ENCODE data around the gene ADAM12.

The ADAM12 gene

GRCh38 chr10:126147866-126148587, 240.2 kb downstream of the ADAM12 start:
- DNase-seq (ENCODE audit: low read depth in 2 of 2, low spot score in 1 of 2), result no peak

DNA sequence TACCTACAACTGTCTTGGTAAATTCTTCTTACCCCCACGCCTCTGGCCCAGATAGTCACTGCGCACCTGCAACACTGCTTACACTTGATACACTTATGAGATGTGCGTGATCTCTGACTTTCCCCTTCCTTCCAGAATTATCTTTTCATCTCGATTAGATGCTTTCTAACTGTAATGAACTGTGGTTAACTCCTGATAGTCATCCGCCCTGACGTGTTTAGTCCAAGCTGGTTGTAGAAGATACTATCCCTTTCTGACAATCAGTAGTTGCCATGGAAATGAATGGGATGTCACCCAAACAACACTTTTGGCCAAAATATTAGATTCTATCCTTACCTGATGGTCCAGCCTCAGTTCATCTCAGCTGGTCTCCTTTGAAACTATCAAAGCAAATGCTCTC, 241.5 kb downstream of the ADAM12 start:
- DNase-seq (ENCODE audit: low read depth in 2 of 2, low spot score in 1 of 2), result no peak

DNA sequence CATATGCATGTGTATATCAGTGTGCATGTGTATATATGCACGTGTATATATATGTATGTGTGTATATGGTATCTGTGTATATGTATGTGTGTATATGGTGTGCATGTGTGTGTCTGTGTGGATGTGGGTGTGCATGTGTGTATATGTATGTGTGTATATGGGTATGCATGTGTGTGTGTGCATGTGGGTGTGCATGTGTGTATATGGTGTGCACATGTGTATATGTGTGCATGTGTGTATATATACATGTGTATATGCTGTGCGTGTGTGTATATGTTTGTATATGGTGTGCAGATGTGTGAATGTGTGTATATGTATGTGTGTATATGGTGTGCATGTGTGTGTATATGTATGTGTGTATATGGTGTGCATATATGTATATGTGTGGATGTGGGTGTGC, 245.2 kb downstream of the ADAM12 start:
- DNase-seq (ENCODE audit: low read depth in 2 of 2, low spot score in 1 of 2), result no peak

DNA sequence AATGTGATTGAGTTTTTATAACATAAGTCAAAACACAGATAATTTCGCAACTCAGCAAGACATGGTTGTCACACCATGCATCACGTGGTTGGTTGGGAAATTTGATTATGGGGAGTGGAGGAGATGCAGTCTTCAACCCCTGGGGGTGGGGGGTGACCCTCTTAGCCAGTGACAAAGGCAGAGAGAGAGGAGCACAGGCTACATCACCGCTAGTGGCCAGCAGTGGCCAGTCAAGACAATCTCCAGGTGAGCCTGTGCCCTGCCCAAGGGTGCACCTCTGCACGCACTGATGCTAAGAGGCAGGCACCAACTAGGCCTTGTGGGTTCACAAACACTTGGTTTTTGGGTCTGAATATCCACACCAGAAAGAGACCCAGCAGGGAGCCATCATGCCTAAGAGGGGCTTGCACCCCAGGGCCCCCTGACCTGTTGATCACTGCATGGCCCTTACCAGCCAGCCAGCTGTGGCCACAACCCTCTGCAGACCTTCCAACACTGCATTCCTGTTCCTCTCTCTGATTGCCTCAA, 247.5 kb downstream of the ADAM12 start:
- no peak for DNase-seq (ENCODE audit: low read depth in 2 of 2, low spot score in 1 of 2)

- no peak for DNase-seq (ENCODE audit: low read depth in 2 of 2, low spot score in 1 of 2)
These were observed 250.6 kb downstream of the ADAM12 start for GRCh38 chr10:126137562-126138221.

DNA sequence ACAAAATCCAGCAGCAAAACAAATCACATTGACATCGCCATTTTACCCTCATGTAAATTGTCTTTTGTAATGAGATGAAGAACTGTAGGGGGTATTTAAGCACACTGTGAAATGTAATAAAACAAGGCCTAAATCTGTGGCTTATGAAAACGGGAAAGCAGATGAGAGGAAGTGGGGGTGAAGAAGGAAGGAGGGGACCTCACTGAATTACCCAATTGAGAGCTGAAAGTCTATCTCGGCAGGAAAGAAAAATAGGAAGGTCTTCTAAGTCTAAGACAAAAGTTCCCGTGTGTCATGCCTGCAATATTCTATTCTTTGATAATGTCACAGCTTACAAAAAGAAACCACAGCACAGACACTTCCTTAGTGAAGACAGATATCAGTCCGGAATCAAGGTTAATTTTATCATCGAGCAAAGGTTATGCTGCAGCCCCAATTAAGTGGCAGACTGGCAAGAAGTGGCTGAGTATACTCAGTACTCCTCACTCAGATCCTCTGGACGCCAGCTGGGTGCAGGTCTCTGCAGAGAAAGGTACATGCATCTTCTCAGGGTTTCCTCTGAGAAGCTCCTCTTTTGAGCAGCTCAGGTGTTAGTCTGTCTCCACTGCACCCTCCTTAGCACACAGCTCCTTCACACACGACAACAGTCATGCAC, 252.2 kb downstream of the ADAM12 start:
- DNase-seq (ENCODE audit: low read depth in 2 of 2, low spot score in 1 of 2), result no peak

GRCh38 chr10:126135177-126135576, 253.1 kb downstream of the ADAM12 start:
- DNase-seq (ENCODE audit: low read depth in 2 of 2, low spot score in 1 of 2), result no peak

GRCh38 chr10:126133906-126134656, 254.2 kb downstream of the ADAM12 start:
- DNase-seq (ENCODE audit: low read depth in 2 of 2, low spot score in 1 of 2), result no peak

DNA sequence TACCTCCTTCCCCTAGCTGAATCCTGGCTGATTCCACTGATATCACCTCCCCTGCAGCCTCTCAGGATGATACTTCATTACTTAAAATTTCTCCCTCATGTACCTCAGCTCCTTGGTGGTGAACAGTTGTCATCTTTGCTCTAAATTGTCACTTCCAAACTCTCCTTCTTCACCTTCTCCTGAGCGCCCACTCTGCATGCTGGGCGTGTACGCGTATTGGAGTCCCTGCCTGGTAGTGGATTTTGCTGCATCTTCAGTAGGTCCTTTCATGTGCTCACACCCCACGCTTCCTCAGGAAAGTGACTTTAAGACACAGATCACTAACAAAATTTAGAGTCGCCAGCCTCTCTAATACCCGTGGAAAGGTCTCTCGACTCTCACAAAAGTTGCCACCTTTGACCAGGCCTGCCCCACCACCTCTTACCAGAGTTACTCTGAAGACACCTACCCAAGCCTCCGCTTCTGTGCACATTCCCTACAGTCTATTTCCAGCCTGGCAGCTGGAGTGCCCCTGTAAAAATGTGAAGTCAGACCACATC, 255.1 kb downstream of the ADAM12 start:
- no peak for DNase-seq (ENCODE audit: low read depth in 2 of 2, low spot score in 1 of 2)

DNA sequence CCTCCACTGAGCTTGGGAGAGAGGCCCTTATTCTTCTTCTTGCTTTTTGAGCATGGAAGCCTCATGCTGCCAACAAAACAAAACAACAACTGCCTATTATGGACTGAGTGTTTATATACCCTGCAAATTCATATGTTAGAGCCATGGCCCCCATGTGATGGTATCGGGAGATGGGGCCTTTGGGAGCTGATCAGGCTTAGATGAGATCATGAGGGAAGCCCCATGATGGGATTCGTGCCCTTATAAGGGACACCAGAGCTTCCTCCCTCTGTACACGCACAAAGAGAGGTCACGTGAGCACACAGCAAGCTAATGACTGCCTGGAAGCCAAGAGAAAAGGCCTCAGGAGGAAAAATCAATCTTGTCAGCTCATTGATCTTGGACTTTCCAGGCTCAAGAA, 256.9 kb downstream of the ADAM12 start:
- no peak for DNase-seq (ENCODE audit: low read depth in 2 of 2, low spot score in 1 of 2)

- no peak for DNase-seq (ENCODE audit: low read depth in 2 of 2, low spot score in 1 of 2)
These were observed 258.0 kb downstream of the ADAM12 start for GRCh38 chr10:126130271-126130710.

GRCh38 chr10:126129026-126129425, 259.3 kb downstream of the ADAM12 start:
- DNase-seq (ENCODE audit: low read depth in 2 of 2, low spot score in 1 of 2), result no peak

DNA sequence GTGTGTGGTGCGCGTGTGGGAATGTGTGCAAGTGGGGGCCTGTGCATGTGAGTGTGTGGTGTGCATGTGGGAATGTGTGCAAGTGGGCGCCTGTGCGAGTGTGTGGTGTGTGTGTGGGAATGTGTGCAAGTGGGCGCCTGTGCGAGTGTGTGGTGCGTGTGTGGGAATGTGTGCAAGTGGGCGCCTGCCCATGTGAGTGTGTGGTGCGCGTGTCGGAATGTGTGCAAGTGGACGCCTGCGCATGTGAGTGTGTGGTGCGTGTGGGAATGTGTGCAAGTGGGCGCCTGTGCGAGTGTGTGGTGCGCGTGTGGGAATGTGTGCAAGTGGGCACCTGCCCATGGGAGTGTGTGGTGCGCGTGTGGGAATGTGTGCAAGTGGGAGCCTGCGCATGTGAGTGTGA, 259.7 kb downstream of the ADAM12 start:
- no peak for DNase-seq (ENCODE audit: low read depth in 2 of 2, low spot score in 1 of 2)

DNA sequence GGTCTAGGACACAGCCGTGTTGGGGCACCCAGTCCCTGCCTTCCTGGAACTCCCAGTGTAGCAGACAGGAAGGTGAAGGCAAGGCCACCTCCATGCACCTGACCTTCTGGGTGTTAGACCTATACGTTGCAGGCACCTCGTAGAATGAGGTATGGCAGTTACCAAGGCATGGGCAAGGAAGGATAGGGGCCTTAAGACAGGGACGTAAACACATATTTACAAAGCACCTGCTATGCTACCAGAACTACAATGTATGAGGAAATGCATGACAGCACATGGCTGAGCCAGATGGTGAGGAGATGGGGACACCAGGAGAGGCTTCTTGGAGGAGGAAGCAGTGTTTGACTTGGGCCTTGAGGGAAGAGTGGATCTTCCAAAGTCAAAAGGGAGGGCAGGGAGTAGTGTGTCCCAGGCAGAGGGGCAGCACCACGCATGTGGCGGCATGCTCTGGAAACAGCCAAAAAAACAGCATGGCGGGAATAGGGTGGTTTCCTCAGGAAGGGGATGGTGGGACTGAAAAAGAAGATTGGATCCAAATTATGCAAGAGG, 260.7 kb downstream of the ADAM12 start:
- DNase-seq (ENCODE audit: low read depth in 2 of 2, low spot score in 1 of 2), result no peak

DNA sequence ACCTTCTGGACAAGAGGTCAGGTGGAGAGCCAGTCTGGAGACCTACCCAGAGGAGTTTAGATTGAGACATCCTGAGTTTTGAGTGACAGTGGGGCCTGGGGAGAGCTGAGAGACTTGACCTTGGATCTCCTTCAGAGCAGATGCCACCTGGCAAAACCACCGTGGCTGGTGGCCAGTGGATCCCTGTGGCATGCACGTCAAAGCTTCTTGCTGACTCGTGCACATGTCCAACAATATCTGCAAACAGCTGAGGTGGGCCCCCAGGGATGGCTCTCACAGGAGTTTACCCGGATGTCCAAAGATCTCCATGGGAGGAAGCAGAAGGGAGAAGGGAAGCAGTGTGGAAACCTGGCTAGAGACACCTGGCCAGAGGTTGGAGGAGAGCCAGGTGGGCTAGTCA, 261.4 kb downstream of the ADAM12 start:
- no peak for DNase-seq (ENCODE audit: low read depth in 2 of 2, low spot score in 1 of 2)

- DNase-seq (ENCODE audit: low read depth in 2 of 2, low spot score in 1 of 2), result no peak
These were observed 262.3 kb downstream of the ADAM12 start for GRCh38 chr10:126126023-126126422.

- no peak for DNase-seq (ENCODE audit: low read depth in 2 of 2, low spot score in 1 of 2)
These were observed 263.5 kb downstream of the ADAM12 start for GRCh38 chr10:126124668-126125349.

GRCh38 chr10:126124046-126124445, 264.2 kb downstream of the ADAM12 start:
- no peak for DNase-seq (ENCODE audit: low read depth in 2 of 2, low spot score in 1 of 2)

- no peak for DNase-seq (ENCODE audit: low read depth in 2 of 2, low spot score in 1 of 2)
These were observed 264.8 kb downstream of the ADAM12 start for GRCh38 chr10:126123466-126123865.

DNA sequence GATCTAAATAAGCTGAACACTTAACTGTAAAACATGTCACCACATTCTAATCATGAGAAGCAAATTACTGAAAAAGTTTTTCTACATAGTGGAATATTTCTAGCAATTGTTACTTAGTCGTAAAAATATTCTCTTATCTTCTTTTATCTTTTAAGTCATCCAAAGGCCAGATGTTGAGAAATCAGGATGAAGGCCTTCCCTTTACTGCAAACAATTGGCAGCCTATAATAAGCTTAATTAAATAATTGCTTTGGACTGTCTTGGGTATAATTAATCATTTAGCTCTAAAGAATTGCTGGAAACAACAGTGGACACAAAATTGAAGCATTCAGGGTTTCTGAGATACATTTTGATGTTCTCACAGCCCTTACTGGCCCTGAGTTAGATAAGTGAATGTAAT, 265.4 kb downstream of the ADAM12 start:
- DNase-seq (ENCODE audit: low read depth in 2 of 2, low spot score in 1 of 2), result no peak

Measured in stimulated activated CD8-positive, alpha-beta memory T cell treated with anti-CD3 and anti-CD28 coated beads, Interleukin-4, amount 100 ng/mL, for 4 hours (primary cell).